ENCODE results near the gene ASB9.
"Not testable (repeated sequence)": the region's sequence is repeated elsewhere in the genome, so short reads cannot be mapped to it uniquely, and the experiment has no call there.

Gene ASB9

DNA sequence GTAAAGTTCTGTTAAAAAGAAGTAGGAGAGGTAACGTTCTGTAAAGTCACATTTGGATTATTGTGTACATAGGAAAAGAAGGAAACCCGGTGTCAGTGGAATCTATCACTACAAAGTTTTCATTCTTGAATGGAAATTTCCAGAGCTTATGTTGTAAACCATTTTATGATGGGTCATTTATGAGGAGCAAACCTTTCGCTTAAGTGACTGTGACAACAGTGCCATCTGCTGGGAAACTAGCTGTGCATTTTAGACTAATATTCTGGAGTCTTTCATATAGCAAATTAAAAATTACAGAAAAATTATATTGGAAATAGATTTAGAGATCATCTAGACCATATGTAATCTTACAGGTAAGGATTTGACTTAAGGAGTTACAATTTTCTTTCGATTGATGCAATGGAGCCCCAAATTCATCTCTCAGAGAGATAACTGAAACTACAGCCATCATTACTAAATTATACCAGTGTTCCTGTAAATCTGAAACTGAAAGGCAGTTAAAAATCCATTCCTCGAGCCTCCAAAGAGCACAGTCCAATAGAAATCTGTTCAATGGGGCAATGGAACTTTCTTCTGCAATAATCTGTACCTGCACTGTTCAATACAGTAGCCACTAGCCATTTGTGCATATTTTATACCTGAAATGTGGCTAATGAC lies 26.9 kb downstream of the ASB9 start:
- peak in 14 of 51 donors; percentile 0 to 19 (median 1) for DNase-seq

DNA sequence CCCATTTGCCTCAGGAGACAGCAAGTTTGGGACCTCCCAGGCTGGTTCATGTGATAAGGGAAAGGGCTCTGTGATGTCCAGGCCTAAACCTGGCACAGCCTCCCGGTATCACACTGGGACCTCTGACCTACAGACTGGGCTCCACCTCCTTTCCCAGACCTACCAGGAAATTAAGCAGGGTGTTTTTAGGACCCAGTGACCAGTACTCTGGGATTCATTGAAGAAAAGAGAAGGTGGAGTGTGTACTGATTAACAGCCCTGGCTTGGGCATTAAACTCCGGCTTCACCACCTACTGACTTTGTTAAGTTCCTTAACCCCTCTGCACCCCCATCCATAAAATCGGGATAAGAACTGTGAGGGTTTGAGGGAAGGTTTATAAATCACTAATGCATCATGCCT lies 28.6 kb downstream of the ASB9 start:
- DNase-seq: no peak

DNA sequence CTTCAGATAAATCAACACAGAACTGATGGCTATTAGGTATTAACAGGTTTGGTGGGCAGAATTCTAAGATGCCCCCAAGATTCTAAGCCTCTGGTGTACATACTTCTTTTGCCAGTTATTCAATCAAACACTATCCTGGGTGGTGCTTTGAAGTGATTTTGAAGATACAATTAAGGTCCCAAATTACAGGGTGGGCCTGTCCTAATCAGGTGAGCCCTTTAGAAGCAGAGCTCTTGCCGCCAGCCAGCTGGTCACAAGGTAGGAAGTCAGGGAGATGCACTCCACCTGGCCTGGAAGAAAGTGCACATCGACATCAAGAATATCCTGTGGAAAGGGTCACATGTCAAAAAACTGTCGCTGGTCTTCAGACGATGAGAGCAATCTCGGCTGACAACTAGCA lies 29.5 kb downstream of the ASB9 start:
- no peak for DNase-seq

DNA sequence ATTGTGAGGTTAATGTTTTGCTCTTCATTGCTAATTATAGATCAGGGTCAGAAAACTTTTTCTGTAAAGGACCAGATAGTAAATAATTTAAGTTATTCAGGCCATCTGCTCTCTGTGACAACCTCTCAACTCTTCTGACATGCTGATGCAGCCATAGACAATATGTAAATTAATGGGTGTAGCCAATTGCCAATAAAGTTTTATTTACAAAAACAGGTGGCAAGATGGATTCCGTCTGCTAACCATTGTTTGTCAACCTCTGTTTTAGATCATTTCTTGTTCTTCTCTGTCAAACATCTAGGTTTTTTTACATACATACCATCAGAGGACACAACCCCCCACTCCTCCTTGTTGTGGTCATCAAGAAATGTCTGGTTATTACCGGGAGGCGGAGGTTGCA lies 33.7 kb downstream of the ASB9 start:
- DNase-seq: no peak

DNA sequence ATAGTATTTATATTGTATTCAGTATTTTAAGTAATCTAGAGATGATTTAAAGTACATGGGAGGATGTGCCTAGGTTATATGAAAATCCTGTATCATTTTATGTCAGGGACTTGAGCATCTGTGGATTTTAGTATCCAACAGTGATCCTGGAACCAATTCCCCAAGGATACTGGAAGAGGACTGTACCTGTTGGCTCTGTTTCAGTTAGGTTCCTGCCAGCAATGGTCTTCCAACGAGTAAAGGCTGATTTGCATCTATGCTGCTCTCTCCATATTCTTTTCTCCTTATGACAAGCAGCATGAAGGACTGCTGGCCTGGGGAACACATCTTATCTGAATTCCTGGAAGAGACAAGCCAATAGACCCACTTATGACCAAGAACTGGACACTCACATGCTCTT lies 34.9 kb downstream of the ASB9 start:
- DNase-seq: no peak

DNA sequence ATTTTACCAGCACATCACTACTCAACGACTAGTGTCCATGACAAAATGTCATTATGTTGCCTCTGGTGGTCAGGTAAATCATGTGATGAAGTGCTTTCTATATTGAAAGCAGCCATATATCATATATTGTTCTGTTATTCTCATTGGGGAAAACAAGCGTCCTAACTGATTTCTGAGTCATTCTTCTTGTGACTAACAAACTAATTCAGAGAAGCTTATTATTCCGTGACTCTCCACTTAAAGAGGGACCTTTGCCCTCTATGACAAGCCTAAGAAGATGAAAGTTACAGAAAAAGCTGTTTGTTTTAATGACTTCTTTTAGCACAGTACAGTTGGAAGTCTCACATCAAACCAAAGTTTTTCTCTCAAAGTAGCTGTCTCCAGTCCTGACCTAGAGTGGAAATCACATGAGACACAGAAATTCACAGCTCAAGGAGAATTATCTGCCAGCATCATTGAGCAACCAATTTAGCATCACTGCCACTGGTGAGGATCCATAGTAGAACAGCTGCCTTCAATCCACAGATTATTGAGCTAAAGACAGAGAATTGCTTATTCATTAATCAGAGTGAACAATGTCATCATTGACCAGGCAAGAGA lies 36.4 kb downstream of the ASB9 start:
- no peak for DNase-seq

DNA sequence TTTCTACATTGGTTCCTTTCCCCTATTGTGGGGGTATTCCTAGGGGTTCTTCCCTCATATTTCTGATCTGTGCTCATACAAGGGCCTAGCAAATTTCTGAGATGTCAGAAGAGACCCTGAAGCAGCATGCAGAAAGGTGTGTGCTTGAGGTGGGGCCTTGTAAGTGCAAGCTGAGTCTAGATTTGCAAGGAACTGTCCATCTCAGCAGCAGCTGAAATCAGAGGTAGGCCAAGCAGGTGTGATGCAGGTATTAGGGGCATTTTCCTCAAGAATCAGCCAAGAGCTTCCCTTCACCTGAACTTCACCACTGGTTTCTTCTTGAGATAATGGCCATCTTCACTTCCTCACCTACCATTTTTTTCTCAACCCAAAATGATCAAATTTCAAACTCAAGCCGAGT lies 45.1 kb downstream of the ASB9 start:
- DNase-seq: no peak

DNA sequence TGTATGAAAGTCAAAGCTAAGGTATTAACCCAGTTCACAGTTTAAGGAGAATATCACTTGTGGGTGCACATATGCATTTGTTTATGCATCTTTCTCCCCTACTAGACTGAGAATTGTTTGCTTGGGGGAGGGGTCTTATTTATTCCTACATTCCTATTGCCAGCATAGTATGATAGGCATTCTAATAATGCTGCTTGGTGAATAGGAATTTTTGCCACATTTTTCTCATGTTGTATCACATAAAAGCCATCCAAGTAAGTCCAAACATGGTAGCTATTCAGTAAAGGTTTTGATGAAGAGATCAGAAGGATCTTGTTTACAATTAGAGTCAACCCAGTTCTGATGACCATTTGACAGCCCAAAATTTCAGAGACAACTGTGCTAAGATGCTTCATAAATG lies 48.6 kb downstream of the ASB9 start:
- no peak for DNase-seq

DNA sequence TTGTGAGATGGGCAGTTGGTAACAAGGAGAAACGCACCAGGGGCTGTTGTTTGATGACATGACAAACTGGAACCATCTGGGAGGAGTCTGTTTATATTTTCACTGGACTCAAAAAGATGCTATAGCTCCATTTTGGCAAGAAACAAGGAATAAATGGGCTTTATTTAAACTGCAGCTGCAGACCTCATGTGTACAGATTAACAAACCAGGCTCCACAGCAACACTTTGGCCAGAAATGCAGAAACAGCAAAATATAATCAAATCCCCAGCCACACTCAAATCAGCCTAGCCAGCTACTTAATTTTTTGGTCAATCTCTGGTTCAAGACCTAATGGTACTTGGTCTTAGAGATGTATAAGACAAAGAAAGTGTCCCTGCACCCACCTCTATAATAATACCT lies 52.7 kb downstream of the ASB9 start:
- no peak for DNase-seq

DNA sequence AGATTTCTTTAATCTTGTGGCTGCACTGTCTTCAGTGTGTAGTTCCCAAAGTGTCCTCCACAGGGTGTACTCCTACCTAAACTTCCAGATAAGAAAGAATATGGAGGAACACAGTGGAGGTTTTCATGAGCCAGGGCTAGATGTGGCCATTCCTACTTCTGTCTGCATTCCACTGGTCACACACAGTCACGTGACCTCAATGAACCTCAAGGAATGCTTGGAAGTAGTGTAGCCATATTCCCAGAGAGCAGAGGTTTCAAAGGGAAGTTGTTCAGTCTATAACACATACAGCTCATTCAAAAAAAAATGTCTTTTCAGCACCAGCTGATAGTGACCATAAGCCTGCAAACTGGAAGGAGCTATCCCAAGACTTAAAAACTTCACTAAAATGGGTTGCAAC lies 53.6 kb downstream of the ASB9 start:
- no peak for DNase-seq

DNA sequence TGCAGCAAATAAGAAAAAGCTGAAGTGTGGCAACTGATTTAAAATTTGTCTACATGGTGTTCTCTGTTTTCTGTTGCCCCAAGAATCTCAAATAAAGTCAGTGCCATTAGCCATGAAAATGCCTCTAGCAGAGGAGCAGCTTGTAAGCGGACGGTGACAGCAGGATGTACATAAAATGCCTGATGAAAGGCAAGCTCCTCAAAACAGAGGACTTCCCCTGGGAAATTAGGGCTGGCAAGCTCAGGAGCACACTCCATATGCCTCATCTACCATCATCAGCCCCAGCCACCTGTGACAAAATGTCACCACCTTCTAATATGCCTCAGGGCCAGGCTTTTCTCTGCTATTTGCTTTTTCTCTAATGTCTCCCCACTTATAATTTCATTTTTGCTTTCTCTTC lies 54.5 kb downstream of the ASB9 start:
- no peak for DNase-seq

DNA sequence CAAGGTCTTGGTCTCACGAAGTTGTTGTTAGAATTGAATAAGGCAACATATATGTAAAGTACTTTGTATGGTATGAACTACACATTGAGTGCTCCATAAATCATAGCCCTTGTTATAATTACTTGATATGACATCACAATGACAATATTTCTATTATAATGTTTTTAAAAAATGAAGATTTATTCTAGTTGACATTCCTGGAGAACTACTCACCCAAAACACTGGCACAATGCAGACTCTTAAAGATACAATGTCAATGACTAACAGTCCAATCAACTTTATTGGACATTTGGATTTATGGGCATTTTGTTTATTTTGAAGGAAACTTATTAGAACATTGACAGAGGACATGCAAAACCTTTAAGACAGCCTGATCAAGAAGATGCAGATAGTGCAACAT lies 55.3 kb downstream of the ASB9 start:
- no peak for DNase-seq

DNA sequence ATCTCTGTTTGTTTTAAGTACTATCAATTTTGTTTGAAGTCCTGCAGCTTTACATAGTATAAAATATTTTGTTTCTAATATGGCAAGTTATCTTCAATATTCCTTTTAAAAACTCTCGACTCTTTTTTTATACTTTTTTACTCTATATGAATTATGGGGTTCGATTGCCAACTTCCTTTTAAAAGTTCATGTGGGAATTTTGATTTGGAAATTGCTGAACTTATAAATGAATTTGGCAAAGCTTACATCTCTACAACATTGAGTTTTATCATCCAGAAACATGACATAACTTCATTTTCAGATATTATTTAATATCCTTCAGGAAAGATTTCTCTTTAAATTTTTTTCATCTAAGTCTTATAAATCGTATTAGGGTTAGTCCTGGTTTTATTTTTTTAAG lies 60.8 kb downstream of the ASB9 start:
- no peak for DNase-seq

DNA sequence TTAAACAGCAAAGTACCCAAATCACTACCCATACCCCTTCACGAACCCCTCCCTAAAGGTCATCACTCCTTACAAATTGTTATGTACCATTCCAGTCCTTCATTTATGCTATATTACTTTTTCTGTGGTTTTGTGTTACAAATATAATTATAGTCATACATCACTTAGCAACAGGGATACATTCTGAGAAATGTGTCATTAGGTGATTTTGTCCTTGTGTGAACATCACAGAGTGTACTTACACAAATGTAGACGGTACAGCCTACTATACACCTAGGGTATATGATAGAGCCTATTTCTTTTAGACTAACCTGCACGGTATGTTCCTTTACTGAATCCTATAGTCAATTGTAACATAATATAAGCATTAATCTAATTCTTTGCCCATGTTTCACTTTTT lies 61.9 kb downstream of the ASB9 start:
- no peak for DNase-seq

DNA sequence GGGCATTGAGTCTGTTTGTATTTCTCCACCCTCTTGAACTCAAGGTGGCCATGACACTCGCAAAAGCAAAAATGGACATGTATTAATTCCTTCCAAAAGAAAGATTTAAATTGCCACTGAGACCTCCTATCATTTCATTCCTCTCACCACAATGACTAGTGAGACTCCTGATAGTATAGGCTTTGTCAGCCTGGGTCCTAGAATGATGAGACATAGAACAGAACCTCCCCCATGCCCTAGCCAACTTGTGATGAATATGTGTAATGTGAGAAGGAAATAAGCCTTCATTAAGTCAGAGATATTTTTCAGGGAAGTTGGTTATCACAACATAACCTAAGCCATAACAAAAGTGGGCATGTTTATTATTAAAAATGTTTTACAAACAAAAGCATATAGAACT lies 62.5 kb downstream of the ASB9 start:
- no peak for DNase-seq

DNA sequence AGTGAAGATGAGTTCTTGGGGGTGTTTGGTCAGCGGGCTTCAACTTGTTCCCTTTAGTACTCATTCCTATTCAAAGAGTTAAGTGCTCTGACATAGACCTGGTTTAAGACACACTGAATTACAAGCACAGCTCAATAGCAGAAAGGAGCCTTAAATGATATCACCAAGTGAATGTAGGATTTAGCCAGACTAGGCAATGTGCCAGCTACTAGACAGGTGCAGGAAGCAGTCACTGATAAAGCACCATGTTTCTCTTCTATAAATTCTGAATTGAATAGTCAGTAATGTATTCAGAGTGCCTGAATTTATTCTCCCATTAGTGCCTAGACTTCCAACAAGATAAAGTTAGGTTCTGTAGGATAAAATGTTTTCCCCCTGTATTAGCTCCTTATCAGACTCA lies 63.6 kb downstream of the ASB9 start:
- no peak for DNase-seq

DNA sequence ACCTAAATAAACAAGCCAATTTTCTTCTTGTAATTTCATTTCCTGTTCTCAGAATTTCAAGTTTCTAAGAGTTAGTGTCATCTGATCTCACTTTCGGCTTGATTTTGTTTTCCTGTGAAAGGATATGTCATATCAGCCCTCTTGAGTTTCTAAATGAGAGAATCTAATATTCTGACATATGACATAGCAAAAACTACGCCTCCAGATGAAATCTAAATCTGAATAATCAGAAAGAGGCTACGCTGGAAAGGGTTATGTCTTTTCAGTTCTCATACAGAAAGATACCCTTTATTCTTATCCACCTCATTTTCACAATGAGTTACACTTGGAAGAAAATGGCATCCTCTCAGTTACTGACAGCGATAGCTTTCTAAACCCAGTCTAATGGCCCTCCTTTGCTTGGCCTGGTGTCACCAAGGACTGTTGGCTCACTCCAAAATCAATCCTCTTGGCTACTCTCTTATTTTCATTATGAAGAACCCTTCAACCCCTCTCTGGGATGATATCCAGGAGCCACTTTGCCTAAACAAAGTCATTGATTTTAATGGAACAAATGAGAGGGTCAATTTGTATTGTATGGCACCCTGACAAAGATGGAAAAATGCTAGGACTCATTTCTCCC lies 65.6 kb downstream of the ASB9 start:
- DNase-seq: no peak

DNA sequence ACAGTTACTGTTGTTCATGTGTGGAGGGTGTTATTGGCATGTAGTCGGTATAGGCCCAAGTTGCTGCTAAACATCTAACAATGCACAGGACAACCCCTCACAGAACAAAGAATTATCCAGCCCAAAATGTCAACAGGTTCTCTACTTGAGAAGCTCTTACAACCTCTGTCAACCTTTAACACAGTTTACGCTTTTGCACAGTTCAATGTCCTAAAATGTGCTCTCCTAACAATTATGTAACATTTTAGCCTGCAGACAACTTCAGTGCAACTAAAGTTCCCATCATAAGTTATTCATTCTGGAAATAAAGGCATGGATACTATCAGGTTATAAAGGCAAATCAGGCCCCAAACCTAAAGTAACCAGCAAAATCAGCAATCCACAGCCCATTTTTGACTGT lies 66.2 kb downstream of the ASB9 start:
- DNase-seq: no peak

DNA sequence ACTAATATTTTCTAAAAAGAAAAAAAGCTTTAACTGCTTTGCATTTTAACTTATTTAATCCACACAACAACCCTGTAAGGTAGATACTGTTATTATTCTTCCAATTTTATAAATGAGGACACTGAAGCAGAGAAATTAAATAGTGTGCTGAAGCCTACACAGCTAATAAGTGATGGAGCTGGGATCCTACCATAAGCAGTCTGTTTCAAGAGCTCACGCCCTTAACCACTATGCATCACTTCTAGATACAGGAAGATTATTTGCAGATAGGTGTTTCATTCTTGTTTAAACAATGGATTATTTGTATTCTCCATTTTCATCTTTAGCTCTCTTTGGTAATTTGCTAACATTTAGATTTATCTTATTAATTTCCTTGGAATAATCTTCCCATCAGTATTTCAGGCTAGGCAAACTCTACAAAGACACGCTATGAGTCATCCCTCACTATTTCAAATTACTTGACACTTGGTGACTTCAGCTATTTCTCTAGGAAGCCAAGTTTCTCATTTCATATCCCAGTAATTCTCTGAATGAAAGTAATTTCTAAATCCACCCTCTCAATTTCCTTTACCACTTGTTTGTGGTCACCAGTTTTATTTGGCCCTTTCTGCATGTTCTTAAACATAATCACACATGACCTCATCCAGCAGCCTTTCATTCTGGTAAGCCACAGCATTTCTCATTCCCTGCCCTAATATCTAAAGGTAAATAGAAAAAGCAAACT lies 67.3 kb downstream of the ASB9 start:
- no peak for DNase-seq

DNA sequence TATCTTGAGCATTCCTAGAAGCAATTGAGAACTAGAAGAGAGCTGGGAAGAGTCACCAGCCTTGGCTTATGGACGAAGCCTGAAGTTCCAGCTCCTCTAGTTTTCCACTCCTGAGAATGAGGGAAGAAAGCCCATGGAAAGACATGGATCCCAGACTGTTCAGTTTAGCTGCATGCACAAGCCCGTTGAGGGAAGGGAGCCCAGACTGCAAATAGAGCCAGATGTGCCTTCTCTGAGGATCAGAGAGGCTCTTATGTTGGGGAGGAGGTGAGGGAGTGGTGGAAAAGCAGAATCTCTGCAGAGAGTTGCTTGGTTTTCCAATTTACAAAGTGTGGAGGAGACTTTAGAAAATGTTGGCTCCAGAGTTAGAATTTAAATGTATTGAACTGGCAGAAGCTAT lies 69.0 kb downstream of the ASB9 start:
- no peak for DNase-seq

DNA sequence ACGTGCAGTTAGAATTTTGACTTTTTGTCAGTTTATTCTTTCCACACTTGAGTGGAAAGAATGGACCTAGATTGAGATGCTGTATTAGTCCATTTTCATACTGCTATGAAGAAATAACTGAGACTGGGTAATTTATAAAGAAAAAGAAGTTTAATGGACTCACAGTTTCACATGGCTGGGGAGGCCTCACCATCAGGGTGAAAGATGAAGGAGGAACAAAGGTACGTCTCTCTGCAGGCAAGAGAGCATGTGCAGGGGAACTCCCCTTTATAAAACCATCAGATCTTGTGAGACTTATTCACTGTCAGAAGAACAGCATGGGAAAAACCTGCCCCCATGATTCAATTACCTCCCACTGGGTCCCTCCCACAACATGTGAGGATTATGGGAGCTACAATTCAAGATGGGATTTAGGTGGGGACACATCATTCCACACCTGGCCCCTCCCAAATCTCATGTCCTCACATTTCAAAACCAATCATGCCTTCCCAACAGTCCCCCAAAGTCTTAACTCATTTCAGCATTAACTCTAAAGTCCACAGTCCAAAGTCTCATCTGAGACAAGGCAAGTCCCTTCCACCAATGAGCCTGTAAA lies 71.2 kb downstream of the ASB9 start:
- DNase-seq: not testable (repeated sequence)

DNA sequence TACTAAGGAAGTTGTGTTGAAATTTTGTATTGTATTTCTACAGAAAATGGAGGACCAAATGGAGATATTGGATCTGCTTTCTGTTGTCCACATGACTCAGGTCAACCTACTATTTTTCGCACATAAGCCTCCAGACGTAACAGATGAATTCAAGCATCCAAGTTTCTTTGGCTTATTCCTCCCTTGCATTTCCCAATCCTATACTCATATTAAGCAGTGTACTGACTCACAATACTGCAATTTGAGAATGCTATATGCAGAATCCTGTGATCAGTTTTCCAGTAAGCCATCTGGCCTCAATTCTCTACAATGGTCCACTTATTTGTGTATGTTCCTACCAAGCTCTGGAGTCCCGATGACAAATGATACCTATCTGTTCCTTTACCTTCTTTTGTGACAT lies 75.7 kb downstream of the ASB9 start:
- DNase-seq: no peak
